DLD1 (cell line): ENCODE results near the gene MRE11.
"Not testable (repeated sequence)": the region's sequence is repeated elsewhere in the genome, so short reads cannot be mapped to it uniquely, and the experiment has no call there.

Experiments used
- in situ Hi-C: cut with HindIII; loops from 2 replicates; pipeline ENCODE4 v1.10.0; 2017; ENCODE audit warnings: low sequenced_read_pairs

The MRE11 gene

GRCh38 chr11:94433049-94433448, 60.6 kb downstream of the MRE11 start:
- in situ Hi-C loops = loop anchor here (25.0 kb wide), 2 partner anchors 96 to 246 kb away; no protein-coding TSS in a partner anchor

GRCh38 chr11:94424662-94425061, 69.0 kb downstream of the MRE11 start:
- in situ Hi-C loops = loop anchor here (25.0 kb wide), 2 partner anchors 87 to 237 kb away; no protein-coding TSS in a partner anchor

- in situ Hi-C loops = no loop called here
Observed at GRCh38 chr11:94424011-94424410, 69.6 kb downstream of the MRE11 start.

GRCh38 chr11:94423507-94423906, 70.1 kb downstream of the MRE11 start:
- in situ Hi-C loops = no loop called here

GRCh38 chr11:94418123-94418765, 75.4 kb downstream of the MRE11 start:
- in situ Hi-C loops = no loop called here

- in situ Hi-C loops = no loop called here
Observed at GRCh38 chr11:94417386-94417987, 76.2 kb downstream of the MRE11 start.

GRCh38 chr11:94405062-94405833, 88.4 kb downstream of the MRE11 start:
- in situ Hi-C loops = no loop called here

GRCh38 chr11:94402355-94402754, 91.3 kb downstream of the MRE11 start:
- in situ Hi-C loops = no loop called here

GRCh38 chr11:94401773-94402265, 91.8 kb downstream of the MRE11 start:
- in situ Hi-C loops = no loop called here

GRCh38 chr11:94400839-94401772, 92.5 kb downstream of the MRE11 start, which contains the start of gene GPR83:
GPR83 (minus strand) TSS chr11:94401419; CDS start chr11:94401247, 172 bp downstream.
- in situ Hi-C loops = no loop called here

- in situ Hi-C loops = no loop called here
Observed at GRCh38 chr11:94400457-94400838, 93.2 kb downstream of the MRE11 start.

GRCh38 chr11:94400050-94400449, 93.6 kb downstream of the MRE11 start:
- in situ Hi-C loops = no loop called here

GRCh38 chr11:94398101-94398500, 95.5 kb downstream of the MRE11 start:
- in situ Hi-C loops = no loop called here

GRCh38 chr11:94396282-94396681, 97.4 kb downstream of the MRE11 start:
- in situ Hi-C loops = no loop called here

GRCh38 chr11:94391937-94392336, 101.7 kb downstream of the MRE11 start:
- in situ Hi-C loops = not testable (repeated sequence)

- in situ Hi-C loops = no loop called here
Observed at GRCh38 chr11:94379613-94380012, 114.0 kb downstream of the MRE11 start.

GRCh38 chr11:94376841-94377240, 116.8 kb downstream of the MRE11 start:
- in situ Hi-C loops = no loop called here

GRCh38 chr11:94370576-94370975, 123.1 kb downstream of the MRE11 start:
- in situ Hi-C loops = not testable (repeated sequence)
